H1 (cell line): ENCODE results near the gene CUL4A. TPM values are rescaled to one million over a fixed set of nuclear protein-coding genes. Genes with fewer than 3 reads are reported as not detected.

Source experiments
- NRF1 ChIP-seq: IDR thresholded peaks from 2 replicates; pipeline ENCODE4 v1.6.1; 2011; ENCODE audit warnings: mild to moderate bottlenecking, low read depth, low read length, improper control_type of control experiment
- RAD21 ChIP-seq, 2 experiments: IDR thresholded peaks in 1 of 2; conservative IDR thresholded peaks in 1 of 2; 2 replicates each; pipeline ENCODE4 v1.6.1; 2011; ENCODE audit warnings: low read depth in 2 of 2, low read length in 2 of 2, improper control_type of control experiment in 1 of 2, inconsistent platforms in 1 of 2, mild to moderate bottlenecking in 1 of 2, moderate library complexity in 1 of 2
- YY1 ChIP-seq: IDR thresholded peaks from 2 replicates; pipeline ENCODE4 v1.6.1; 2011; ENCODE audit warnings: low read depth, mild to moderate bottlenecking, low read length
- polyA plus RNA-seq, 7 experiments: library from polyadenylated mRNA; depleted of rRNA in 3 of 7; stranded (reverse) in 5 of 7; unstranded in 2 of 7; fragments of >200 nt in 5 of 7; fragments of 200-250 nt in 2 of 7; gene quantifications; 1 replicate in 5 of 7; 2 replicates in 1 of 7; 4 replicates in 1 of 7; pipeline versions ENCODE4 v1.2.1 to v1.2.3, GENCODE V29; 2011 to 2013; ENCODE audit warnings: missing spikeins in 2 of 7, mixed read lengths in 2 of 7
- total RNA-seq: library from RNA; stranded (reverse); fragmentation: NEBNext Ultra II Directional; extraction: Animal tissue kit (Norgen Biotek cat#: 25700); gene quantifications from 2 replicates; pipeline ENCODE4 v1.2.1, GENCODE V29; 2021
- TF ChIP-seq, protein P1 (sequence below): IDR thresholded peaks from 2 replicates; pipeline ENCODE4 v1.6.1; 2012; ENCODE audit warnings: inconsistent platforms

Gene CUL4A
- total and polyA plus RNA-seq, 2 of the 8 experiments (the other 6 are each of a cell fraction or from before 2014, with no cell fraction given), result 54.7 to 101 TPM

DNA sequence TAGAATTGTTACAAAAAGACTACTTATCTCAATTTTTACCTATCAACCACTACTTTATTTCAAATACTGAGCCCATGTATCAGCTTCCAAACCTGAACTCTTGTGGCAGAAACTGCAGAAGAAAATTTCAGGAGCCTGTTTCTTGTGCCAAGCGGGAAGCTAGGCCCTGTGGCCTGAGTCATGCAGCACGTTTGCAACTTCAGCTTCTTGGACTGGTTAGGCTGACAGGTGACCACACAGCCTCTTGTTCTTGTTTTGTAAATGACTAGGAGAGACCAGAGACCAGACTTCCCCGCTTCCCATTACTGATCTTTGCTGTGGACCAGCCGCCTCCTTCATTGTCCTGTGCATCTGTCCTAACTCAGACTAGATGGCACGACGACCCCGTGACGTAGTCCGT, 84.3 kb downstream of the CUL4A start (continued):
- TF ChIP-seq RAD21 (IDR thresholded peaks at IDR 0.05 in 1 of 2, conservative IDR thresholded peaks at IDR 0.05 in 1 of 2; ENCODE audit: low read depth in 2 of 2, low read length in 2 of 2) (no peak), NRF1 (no peak), YY1 (no peak)
- TF ChIP-seq, protein P1, sequence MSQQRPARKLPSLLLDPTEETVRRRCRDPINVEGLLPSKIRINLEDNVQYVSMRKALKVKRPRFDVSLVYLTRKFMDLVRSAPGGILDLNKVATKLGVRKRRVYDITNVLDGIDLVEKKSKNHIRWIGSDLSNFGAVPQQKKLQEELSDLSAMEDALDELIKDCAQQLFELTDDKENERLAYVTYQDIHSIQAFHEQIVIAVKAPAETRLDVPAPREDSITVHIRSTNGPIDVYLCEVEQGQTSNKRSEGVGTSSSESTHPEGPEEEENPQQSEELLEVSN, result no peak
